ENCODE measurements around the gene DRAXIN.

- TF ChIP-seq POLR2A (IDR thresholded peaks at IDR 0.05; ENCODE audit: low read length) (no peak), GATA1 (IDR thresholded peaks at IDR 0.05; ENCODE audit: low read depth, low read length) (no peak)
These were observed 31.8 kb upstream of the DRAXIN start for GRCh38 chr1:11659748-11660147.

Measured in erythroblast (primary cell).